Peyer's patch (tissue), 4 donors: ENCODE results near the gene MDM4. TPM values are rescaled to one million over a fixed set of nuclear protein-coding genes. Genes with fewer than 3 reads are reported as not detected.

Source experiments
- DNase-seq, 3 donors: peaks; one replicate each; pipeline ENCODE4 v3.0.0-alpha.2; 2017 to 2019
- H3K27ac ChIP-seq, 4 donors: fragments of 200-600 bp; sonication (generic); one replicate each; pipeline ENCODE4 v1.5.1; 2016 to 2019
- H3K27me3 ChIP-seq, 2 donors: fragments of 200-600 bp; sonication (generic); one replicate each; pipeline ENCODE4 v1.5.1; 2019
- H3K36me3 ChIP-seq, 3 donors: fragments of 200-600 bp; sonication (generic); one replicate each; pipeline ENCODE4 v1.5.1; 2016 to 2019
- H3K4me1 ChIP-seq, 4 donors: fragments of 200-600 bp; sonication (generic); one replicate each; pipeline ENCODE4 v1.5.1; 2016 to 2019
- H3K4me3 ChIP-seq, 4 donors: fragments of 200-600 bp; sonication (generic); 1 replicate in 3 of 4; 2 replicates in 1 of 4; pipeline ENCODE4 v1.5.1; 2016 to 2019; ENCODE audit warnings: mild to moderate bottlenecking in 1 of 4
- H3K9me3 ChIP-seq, 4 donors: fragments of 200-600 bp; sonication (generic); one replicate each; pipeline ENCODE4 v1.5.1; 2016 to 2019; ENCODE audit warnings: mild to moderate bottlenecking in 1 of 4
- CTCF ChIP-seq, 6 experiments: fragments of 450-650 bp in 4 of 6; fragments of 200-600 bp in 2 of 6; sonication (generic) in 1 of 6; IDR thresholded peaks; one replicate each; pipeline ENCODE4 v1.5.1; 2017 to 2019; ENCODE audit warnings: antibody characterized with exemption in 6 of 6, mild to moderate bottlenecking in 3 of 6, moderate library complexity in 1 of 6
- POLR2A ChIP-seq, 2 donors: fragments of 450-650 bp; IDR thresholded peaks; one replicate each; pipeline ENCODE4 v1.5.1; 2017; ENCODE audit warnings: antibody characterized with exemption in 2 of 2, mild to moderate bottlenecking in 2 of 2, moderate library complexity in 2 of 2
- total RNA-seq, 4 donors: library from RNA; depleted of rRNA; stranded (reverse); fragments of >200 nt; gene quantifications; one replicate each; pipeline ENCODE4 v1.1.0, GENCODE V29; 2016

MDM4 gene
- total RNA-seq, 4 donors from 2014 or later: 83.0 to 227 (median 125) TPM

GRCh38 chr1:204502241-204502640 is 14.0 kb upstream of the MDM4 start:
- Histone ChIP-seq H3K4me1 (peaks cover 0 to 5% (median 2%) of the 10 kb centered on the region in 4 donors), H3K27me3 (no peaks in the 10 kb centered on the region), H3K27ac (no peak overlapping the region), H3K9me3 (no peaks in the 10 kb centered on the region), H3K4me3 (no peak overlapping the region), H3K36me3 (no peaks in the 10 kb centered on the region)
- DNase-seq: no peak
- TF ChIP-seq POLR2A (IDR thresholded peaks at IDR 0.05) (no peak), CTCF (IDR thresholded peaks at IDR 0.05) (no peak)

- Histone ChIP-seq H3K9me3 (no peaks in the 10 kb centered on the region), H3K27ac (no peak overlapping the region), H3K4me3 (no peak overlapping the region), H3K27me3 (no peaks in the 10 kb centered on the region), H3K4me1 (peaks cover 0 to 5% (median 2%) of the 10 kb centered on the region in 4 donors), H3K36me3 (no peaks in the 10 kb centered on the region)
- no peak for TF ChIP-seq POLR2A (IDR thresholded peaks at IDR 0.05)
- peak; percentile 71 to 95 (median 86) for TF ChIP-seq CTCF (IDR thresholded peaks at IDR 0.05)
- no peak for DNase-seq
Observed at GRCh38 chr1:204503122-204503912, 12.9 kb upstream of the MDM4 start.

- H3K27ac ChIP-seq: no peak overlapping the region
- no peak overlapping the region for H3K4me3 ChIP-seq
- TF ChIP-seq CTCF (IDR thresholded peaks at IDR 0.05) (no peak), POLR2A (IDR thresholded peaks at IDR 0.05) (no peak)
- H3K4me1 ChIP-seq: peaks cover 0 to 5% (median 2%) of the 10 kb centered on the region in 4 donors
- H3K27me3 ChIP-seq: no peaks in the 10 kb centered on the region
- H3K36me3 ChIP-seq: no peaks in the 10 kb centered on the region
- DNase-seq: no peak
- no peaks in the 10 kb centered on the region for H3K9me3 ChIP-seq
Observed at GRCh38 chr1:204503913-204504519, 12.2 kb upstream of the MDM4 start.

- Histone ChIP-seq H3K9me3 (no peaks in the 10 kb centered on the region), H3K27me3 (no peaks in the 10 kb centered on the region), H3K4me3 (peak overlapping the region; percentile 40 to 63 (median 50)), H3K4me1 (peaks cover 0 to 5% (median 2%) of the 10 kb centered on the region in 4 donors), H3K27ac (peak overlapping the region; percentile 78 to 89 (median 82)), H3K36me3 (no peaks in the 10 kb centered on the region)
- TF ChIP-seq CTCF (IDR thresholded peaks at IDR 0.05): no peak
- no peak for TF ChIP-seq POLR2A (IDR thresholded peaks at IDR 0.05)
- no peak for DNase-seq
Observed at GRCh38 chr1:204505674-204506200, 10.5 kb upstream of the MDM4 start.

- H3K4me3 ChIP-seq: peak overlapping the region; percentile 40 to 63 (median 50)
- peak overlapping the region; percentile 78 to 89 (median 82) for H3K27ac ChIP-seq
- no peaks in the 10 kb centered on the region for H3K27me3 ChIP-seq
- H3K36me3 ChIP-seq: no peaks in the 10 kb centered on the region
- peak in 2 of 3 donors; percentile 67 to 88 for DNase-seq
- no peaks in the 10 kb centered on the region for H3K9me3 ChIP-seq
- TF ChIP-seq CTCF (IDR thresholded peaks at IDR 0.05) (peak in 1 of 6 experiments; percentile 13), POLR2A (IDR thresholded peaks at IDR 0.05) (no peak)
- peaks cover 0 to 5% (median 2%) of the 10 kb centered on the region in 4 donors for H3K4me1 ChIP-seq
Observed at GRCh38 chr1:204506201-204506968, 9.8 kb upstream of the MDM4 start.
